K562 (cell line): ENCODE results near the gene SMC6. TPM values are rescaled to one million over a fixed set of nuclear protein-coding genes. Genes with fewer than 3 reads are reported as not detected.

Source experiments
- CREM ChIP-seq: IDR thresholded peaks from 2 replicates; pipeline ENCODE4 v1.6.1; 2014; ENCODE audit warnings: antibody characterized with exemption, low read depth
- FOSL1 ChIP-seq: fragments of 200-800 bp; sonication (Bioruptor generic); conservative IDR thresholded peaks from 2 replicates; pipeline ENCODE4 v1.6.1; 2016; ENCODE audit warnings: missing genetic modification characterization, missing compliant biosample characterization
- GATA2 ChIP-seq: sonication (generic); formaldehyde crosslinking; IDR thresholded peaks from 2 replicates; pipeline ENCODE4 v1.4.0; 2020; ENCODE audit warnings: mild to moderate bottlenecking, missing genetic modification reagents
- HOXB6 ChIP-seq: fragments of 250-450 bp; sonication (Bioruptor Pico); IDR thresholded peaks from 2 replicates; pipeline ENCODE4 v1.5.1; 2022; ENCODE audit warnings: mild to moderate bottlenecking, borderline replicate concordance
- MIER1 ChIP-seq: fragments of 450-650 bp; IDR thresholded peaks from 2 replicates; pipeline ENCODE4 v1.6.1; 2016; ENCODE audit warnings: antibody characterized with exemption, mild to moderate bottlenecking, low read depth
- NCOR1 ChIP-seq: fragments of 450-650 bp; IDR thresholded peaks from 2 replicates; pipeline ENCODE4 v1.6.1; 2016; ENCODE audit warnings: mild to moderate bottlenecking, moderate library complexity
- POLR3G ChIP-seq: IDR thresholded peaks from 2 replicates; pipeline ENCODE4 v1.6.1; 2011; ENCODE audit not compliant: insufficient read length, insufficient replicate concordance; ENCODE audit errors: extremely low read depth
- TAL1 ChIP-seq: fragments of 450-650 bp; IDR thresholded peaks from 2 replicates; pipeline ENCODE4 v1.6.1; 2016; ENCODE audit warnings: mild to moderate bottlenecking
- ZC3H4 ChIP-seq: sonication (generic); formaldehyde crosslinking; IDR thresholded peaks from 2 replicates; pipeline ENCODE4 v1.9.0; 2021; ENCODE audit warnings: missing genetic modification reagents, borderline replicate concordance
- ZNF224 ChIP-seq: sonication (generic); formaldehyde crosslinking; IDR thresholded peaks from 2 replicates; pipeline ENCODE4 v1.8.0; 2022; ENCODE audit warnings: mild to moderate bottlenecking, missing genetic modification reagents
- ZNF507 ChIP-seq: conservative IDR thresholded peaks from 2 replicates; pipeline ENCODE4 v1.6.1; 2017; ENCODE audit warnings: missing genetic modification characterization, missing compliant biosample characterization
- ZNF583 ChIP-seq: fragments of 250-450 bp; sonication (Bioruptor Pico); IDR thresholded peaks from 2 replicates; pipeline ENCODE4 v1.4.0; 2020
- polyA plus RNA-seq, 8 experiments: library from polyadenylated mRNA; depleted of rRNA in 4 of 8; stranded (reverse) in 5 of 8; unstranded in 3 of 8; fragments of >200 nt; fragmentation: Nextera tagmentation in 2 of 8; fragmentation: Illumina TruSeq in 1 of 8; extraction: Ambion mirVana in 2 of 8; extraction: Trizol in 1 of 8; gene quantifications; 2 replicates each; pipeline versions ENCODE4 v1.2.1 to v1.2.3, GENCODE V29; 2011 to 2014; ENCODE audit warnings: inconsistent platforms in 1 of 8, missing spikeins in 1 of 8
- total RNA-seq, 7 experiments: library from RNA; depleted of rRNA in 6 of 7; stranded (reverse); fragments of >200 nt in 6 of 7; fragmentation: Illumina TruSeq in 2 of 7; extraction: Trizol in 2 of 7; gene quantifications; 2 replicates each; pipeline versions ENCODE4 v1.2.1 to v1.2.3, GENCODE V29; 2011 to 2021; ENCODE audit warnings: low replicate concordance in 1 of 7
- TF ChIP-seq, protein P1 (sequence below), 2 experiments: fragments of 450-650 bp in 1 of 2; sonication (generic) in 1 of 2; formaldehyde crosslinking in 1 of 2; IDR thresholded peaks; 2 replicates each; pipeline versions ENCODE4 v1.7.1 to v1.9.0; 2016 to 2022; ENCODE audit warnings: inconsistent platforms in 1 of 2, mild to moderate bottlenecking in 1 of 2, missing genetic modification reagents in 1 of 2
- TF ChIP-seq, protein P2 (sequence below): fragments of 250-450 bp; sonication (Bioruptor Pico); IDR thresholded peaks from 2 replicates; pipeline ENCODE4 v1.9.0; 2021; ENCODE audit warnings: mild to moderate bottlenecking
- TF ChIP-seq, protein P3 (sequence below): fragments of 200-800 bp; sonication (Bioruptor generic); IDR thresholded peaks from 2 replicates; pipeline ENCODE4 v1.6.1; 2016; ENCODE audit warnings: missing genetic modification characterization, missing compliant biosample characterization

Gene SMC6
- total and polyA plus RNA-seq, 9 of the 15 experiments (the other 6 are each of a cell fraction or from before 2014, with no cell fraction given): 14.2 to 75.9 (median 47.7) TPM

DNA sequence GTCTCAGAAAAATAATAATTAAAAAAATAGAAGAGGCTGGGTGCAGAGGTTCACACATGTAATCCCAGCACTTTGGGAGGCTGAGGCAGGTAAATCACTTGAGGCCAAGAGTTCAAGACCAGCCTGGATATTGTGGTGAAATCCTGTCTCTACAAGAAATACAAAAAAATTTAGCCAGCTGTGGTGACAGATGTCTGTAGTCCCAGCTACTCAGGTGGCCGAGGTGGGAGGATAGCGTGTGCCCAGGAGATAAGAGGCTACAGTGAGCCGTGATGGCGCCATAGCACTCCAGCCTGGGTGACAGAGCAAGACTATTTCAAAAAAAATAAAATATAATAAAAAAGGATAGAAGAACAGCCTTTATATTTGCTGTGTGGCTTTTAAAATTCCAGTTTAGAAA, 35.9 kb downstream of the SMC6 start (continued):
- TF ChIP-seq, protein P1, sequence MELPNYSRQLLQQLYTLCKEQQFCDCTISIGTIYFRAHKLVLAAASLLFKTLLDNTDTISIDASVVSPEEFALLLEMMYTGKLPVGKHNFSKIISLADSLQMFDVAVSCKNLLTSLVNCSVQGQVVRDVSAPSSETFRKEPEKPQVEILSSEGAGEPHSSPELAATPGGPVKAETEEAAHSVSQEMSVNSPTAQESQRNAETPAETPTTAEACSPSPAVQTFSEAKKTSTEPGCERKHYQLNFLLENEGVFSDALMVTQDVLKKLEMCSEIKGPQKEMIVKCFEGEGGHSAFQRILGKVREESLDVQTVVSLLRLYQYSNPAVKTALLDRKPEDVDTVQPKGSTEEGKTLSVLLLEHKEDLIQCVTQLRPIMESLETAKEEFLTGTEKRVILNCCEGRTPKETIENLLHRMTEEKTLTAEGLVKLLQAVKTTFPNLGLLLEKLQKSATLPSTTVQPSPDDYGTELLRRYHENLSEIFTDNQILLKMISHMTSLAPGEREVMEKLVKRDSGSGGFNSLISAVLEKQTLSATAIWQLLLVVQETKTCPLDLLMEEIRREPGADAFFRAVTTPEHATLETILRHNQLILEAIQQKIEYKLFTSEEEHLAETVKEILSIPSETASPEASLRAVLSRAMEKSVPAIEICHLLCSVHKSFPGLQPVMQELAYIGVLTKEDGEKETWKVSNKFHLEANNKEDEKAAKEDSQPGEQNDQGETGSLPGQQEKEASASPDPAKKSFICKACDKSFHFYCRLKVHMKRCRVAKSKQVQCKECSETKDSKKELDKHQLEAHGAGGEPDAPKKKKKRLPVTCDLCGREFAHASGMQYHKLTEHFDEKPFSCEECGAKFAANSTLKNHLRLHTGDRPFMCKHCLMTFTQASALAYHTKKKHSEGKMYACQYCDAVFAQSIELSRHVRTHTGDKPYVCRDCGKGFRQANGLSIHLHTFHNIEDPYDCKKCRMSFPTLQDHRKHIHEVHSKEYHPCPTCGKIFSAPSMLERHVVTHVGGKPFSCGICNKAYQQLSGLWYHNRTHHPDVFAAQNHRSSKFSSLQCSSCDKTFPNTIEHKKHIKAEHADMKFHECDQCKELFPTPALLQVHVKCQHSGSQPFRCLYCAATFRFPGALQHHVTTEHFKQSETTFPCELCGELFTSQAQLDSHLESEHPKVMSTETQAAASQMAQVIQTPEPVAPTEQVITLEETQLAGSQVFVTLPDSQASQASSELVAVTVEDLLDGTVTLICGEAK (IDR thresholded peaks at IDR 0.05): no peak
- TF ChIP-seq, protein P1 (CRISPR knock-in tag; IDR thresholded peaks at IDR 0.05): no peak
- TF ChIP-seq CREM (0 out of 2 replicates have a peak, but pooled peaks have one; percentile 38), MIER1 (no peak), POLR3G (no peak), TAL1 (peak; percentile 90), ZNF224 (CRISPR knock-in tag) (no peak), GATA2 (CRISPR knock-in tag) (peak; percentile 74), ZNF583 (CRISPR knock-in tag) (no peak), ZC3H4 (CRISPR knock-in tag) (no peak), HOXB6 (no peak), ZNF507 (tag) (no peak), NCOR1 (peak; percentile 88), FOSL1 (tag) (no peak)
- TF ChIP-seq, protein P2, sequence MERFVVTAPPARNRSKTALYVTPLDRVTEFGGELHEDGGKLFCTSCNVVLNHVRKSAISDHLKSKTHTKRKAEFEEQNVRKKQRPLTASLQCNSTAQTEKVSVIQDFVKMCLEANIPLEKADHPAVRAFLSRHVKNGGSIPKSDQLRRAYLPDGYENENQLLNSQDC (CRISPR knock-in tag): no peak
- TF ChIP-seq, protein P3, sequence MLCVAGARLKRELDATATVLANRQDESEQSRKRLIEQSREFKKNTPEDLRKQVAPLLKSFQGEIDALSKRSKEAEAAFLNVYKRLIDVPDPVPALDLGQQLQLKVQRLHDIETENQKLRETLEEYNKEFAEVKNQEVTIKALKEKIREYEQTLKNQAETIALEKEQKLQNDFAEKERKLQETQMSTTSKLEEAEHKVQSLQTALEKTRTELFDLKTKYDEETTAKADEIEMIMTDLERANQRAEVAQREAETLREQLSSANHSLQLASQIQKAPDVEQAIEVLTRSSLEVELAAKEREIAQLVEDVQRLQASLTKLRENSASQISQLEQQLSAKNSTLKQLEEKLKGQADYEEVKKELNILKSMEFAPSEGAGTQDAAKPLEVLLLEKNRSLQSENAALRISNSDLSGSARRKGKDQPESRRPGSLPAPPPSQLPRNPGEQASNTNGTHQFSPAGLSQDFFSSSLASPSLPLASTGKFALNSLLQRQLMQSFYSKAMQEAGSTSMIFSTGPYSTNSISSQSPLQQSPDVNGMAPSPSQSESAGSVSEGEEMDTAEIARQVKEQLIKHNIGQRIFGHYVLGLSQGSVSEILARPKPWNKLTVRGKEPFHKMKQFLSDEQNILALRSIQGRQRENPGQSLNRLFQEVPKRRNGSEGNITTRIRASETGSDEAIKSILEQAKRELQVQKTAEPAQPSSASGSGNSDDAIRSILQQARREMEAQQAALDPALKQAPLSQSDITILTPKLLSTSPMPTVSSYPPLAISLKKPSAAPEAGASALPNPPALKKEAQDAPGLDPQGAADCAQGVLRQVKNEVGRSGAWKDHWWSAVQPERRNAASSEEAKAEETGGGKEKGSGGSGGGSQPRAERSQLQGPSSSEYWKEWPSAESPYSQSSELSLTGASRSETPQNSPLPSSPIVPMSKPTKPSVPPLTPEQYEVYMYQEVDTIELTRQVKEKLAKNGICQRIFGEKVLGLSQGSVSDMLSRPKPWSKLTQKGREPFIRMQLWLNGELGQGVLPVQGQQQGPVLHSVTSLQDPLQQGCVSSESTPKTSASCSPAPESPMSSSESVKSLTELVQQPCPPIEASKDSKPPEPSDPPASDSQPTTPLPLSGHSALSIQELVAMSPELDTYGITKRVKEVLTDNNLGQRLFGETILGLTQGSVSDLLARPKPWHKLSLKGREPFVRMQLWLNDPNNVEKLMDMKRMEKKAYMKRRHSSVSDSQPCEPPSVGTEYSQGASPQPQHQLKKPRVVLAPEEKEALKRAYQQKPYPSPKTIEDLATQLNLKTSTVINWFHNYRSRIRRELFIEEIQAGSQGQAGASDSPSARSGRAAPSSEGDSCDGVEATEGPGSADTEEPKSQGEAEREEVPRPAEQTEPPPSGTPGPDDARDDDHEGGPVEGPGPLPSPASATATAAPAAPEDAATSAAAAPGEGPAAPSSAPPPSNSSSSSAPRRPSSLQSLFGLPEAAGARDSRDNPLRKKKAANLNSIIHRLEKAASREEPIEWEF (CRISPR knock-in tag): no peak
